B cell (primary cell): Measurements from ENCODE around the gene OLFML2B. TPM values are rescaled to one million over a fixed set of nuclear protein-coding genes. Genes with fewer than 3 reads are reported as not detected.

ENCODE experiments used
- ATAC-seq: fragments of 200-7000 bp; cut with Tn5 transposase; one replicate; pipeline ENCODE4 v1.10.0; 2021; ENCODE audit warnings: low read depth, mild to moderate bottlenecking, moderate number of reproducible peaks, moderate library complexity
- CTCF ChIA-PET: fragments of 350-600 bp; sonication (Branson Sonifier 250); formaldehyde crosslinking; loops from one replicate; lab custom pipeline; 2021; ENCODE audit warnings: antibody characterized with exemption, inconsistent platforms; lab: Charles Lee
- POLR2A ChIA-PET: fragments of 350-600 bp; sonication (Branson Sonifier 250); formaldehyde crosslinking; loops from one replicate; lab custom pipeline; 2021; ENCODE audit warnings: antibody characterized with exemption; lab: Charles Lee
- DNase-seq: peaks from one replicate; pipeline ENCODE4 v3.0.0; 2013
- H2AFZ ChIP-seq: 2 replicates; pipeline ENCODE4 v1.6.1; 2012; ENCODE audit warnings: mild to moderate bottlenecking, low read depth, low read length; ENCODE audit not compliant: insufficient read depth, poor library complexity, severe bottlenecking
- H3K27ac ChIP-seq, 2 donors: 1 replicate in 1 of 2; 2 replicates in 1 of 2; pipeline ENCODE4 v1.5.1; 2012 to 2013; ENCODE audit warnings: low read length in 2 of 2, mild to moderate bottlenecking in 2 of 2, moderate library complexity in 1 of 2
- H3K27me3 ChIP-seq, 4 experiments: fragments of 200-600 bp in 1 of 4; sonication (generic) in 1 of 4; replicated peaks in 1 of 4; 1 replicate in 2 of 4; 2 replicates in 2 of 4; pipeline versions ENCODE4 v1.6.1 to v1.7.0; 2013 to 2016; ENCODE audit warnings: low read length in 3 of 4, mild to moderate bottlenecking in 2 of 4, mixed read lengths in 1 of 4, moderate library complexity in 1 of 4; ENCODE audit not compliant: insufficient read depth in 4 of 4, control insufficient read depth in 3 of 4; ENCODE audit errors: control extremely low read depth in 1 of 4
- H3K36me3 ChIP-seq, 2 experiments: replicated peaks in 1 of 2; 1 replicate in 1 of 2; 2 replicates in 1 of 2; pipeline versions ENCODE4 v1.6.1 to v1.7.1; 2013; ENCODE audit warnings: low read length in 1 of 2; ENCODE audit not compliant: insufficient read depth in 2 of 2, control insufficient read depth in 1 of 2; ENCODE audit errors: control extremely low read depth in 1 of 2, extremely low read depth in 1 of 2
- H3K4me1 ChIP-seq, 2 donors: fragments of 200-600 bp in 1 of 2; sonication (generic) in 1 of 2; 1 replicate in 1 of 2; 2 replicates in 1 of 2; pipeline versions ENCODE4 v1.5.1 to v1.6.1; 2013 to 2017; ENCODE audit warnings: low read length in 2 of 2; ENCODE audit not compliant: control insufficient read depth in 2 of 2, insufficient read depth in 2 of 2
- H3K4me2 ChIP-seq: replicated peaks from 2 replicates; pipeline ENCODE3; 2012; ENCODE audit warnings: mild to moderate bottlenecking, low read depth, low read length; ENCODE audit not compliant: poor library complexity, severe bottlenecking
- H3K4me3 ChIP-seq, 5 experiments: fragments of 200-600 bp in 1 of 5; sonication (generic) in 1 of 5; 1 replicate in 3 of 5; 2 replicates in 2 of 5; pipeline versions ENCODE4 v1.5.1 to v1.7.0; 2011 to 2016; ENCODE audit warnings: low read length in 4 of 5, mild to moderate bottlenecking in 4 of 5, low read depth in 2 of 5, control low read depth in 1 of 5, moderate library complexity in 1 of 5; ENCODE audit not compliant: insufficient read depth in 1 of 5; ENCODE audit errors: control extremely low read depth in 1 of 5, extremely low read depth in 1 of 5
- H3K79me2 ChIP-seq: fragments of 200-600 bp; sonication (generic); one replicate; pipeline ENCODE4 v1.6.0; 2016; ENCODE audit warnings: low read length; ENCODE audit not compliant: control insufficient read depth, insufficient read depth
- H3K9ac ChIP-seq: fragments of 200-600 bp; sonication (generic); 2 replicates; pipeline ENCODE4 v1.6.1; 2017; ENCODE audit warnings: mild to moderate bottlenecking, low read length, moderate library complexity
- H3K9me3 ChIP-seq, 3 donors: one replicate each; pipeline versions ENCODE4 v1.6.1 to v1.7.1; 2013; ENCODE audit warnings: low read length in 2 of 3; ENCODE audit not compliant: control insufficient read depth in 2 of 3, insufficient read depth in 1 of 3; ENCODE audit errors: control extremely low read depth in 1 of 3
- H4K20me1 ChIP-seq: 2 replicates; pipeline ENCODE4 v1.6.0; 2012; ENCODE audit warnings: mild to moderate bottlenecking, low read length; ENCODE audit not compliant: insufficient read depth, control insufficient read depth, poor library complexity, severe bottlenecking
- H3K27ac Mint-ChIP-seq: one replicate; pipeline ENCODE4 v1.8.0; 2021; ENCODE audit warnings: mixed read lengths
- H3K27me3 Mint-ChIP-seq: one replicate; pipeline ENCODE4 v1.8.0; 2021; ENCODE audit warnings: mixed read lengths
- H3K4me1 Mint-ChIP-seq: one replicate; pipeline ENCODE4 v1.8.0; 2021; ENCODE audit warnings: mixed read lengths
- H3K4me3 Mint-ChIP-seq: one replicate; pipeline ENCODE4 v1.8.0; 2021; ENCODE audit warnings: mixed read lengths
- H3K9me3 Mint-ChIP-seq: one replicate; pipeline ENCODE4 v1.8.0; 2022; ENCODE audit warnings: mixed read lengths; ENCODE audit not compliant: insufficient read depth
- EZH2 ChIP-seq: IDR thresholded peaks from 2 replicates; pipeline ENCODE4 v1.6.1; 2012; ENCODE audit warnings: borderline replicate concordance, low read depth, mild to moderate bottlenecking, moderate library complexity, low read length; ENCODE audit not compliant: insufficient read depth, poor library complexity, severe bottlenecking
- WGBS: methylation state at CpG from one replicate; pipeline ENCODE4 v1.1.5; 2013; ENCODE audit warnings: missing lambda C conversion rate; ENCODE audit not compliant: insufficient coverage; 5-methylcytosine and 5-hydroxymethylcytosine counted together
- intact Hi-C: fragments of 100-400 bp; cut with micrococcal nuclease; formaldehyde crosslinking; loops from one replicate; pipeline ENCODE4 v1.10.0; 2022
- polyA plus RNA-seq: library from polyadenylated mRNA; depleted of rRNA; stranded (reverse); fragments of >200 nt; gene quantifications from 2 replicates; pipeline ENCODE4 v1.2.3, GENCODE V29; 2012
- total RNA-seq, 2 donors: library from RNA; stranded (reverse); fragments of 120-200 nt in 1 of 2; gene quantifications; 1 replicate in 1 of 2; 2 replicates in 1 of 2; pipeline versions ENCODE4 v1.2.3 to v1.2.4, GENCODE V29; 2013 to 2022
- TF ChIP-seq, protein P1 (sequence below): fragments of 200-600 bp; IDR thresholded peaks from one replicate; pipeline ENCODE4 v1.8.0; 2022; ENCODE audit warnings: antibody characterized with exemption, mild to moderate bottlenecking

The OLFML2B gene
- total and polyA plus RNA-seq, 2 donors (not counting 1 experiment from before 2014, with no cell fraction given) = not detected

GRCh38 chr1:161945306-161946060, 78.2 kb downstream of the OLFML2B start:
- CTCF ChIA-PET = no interaction called here

DNA sequence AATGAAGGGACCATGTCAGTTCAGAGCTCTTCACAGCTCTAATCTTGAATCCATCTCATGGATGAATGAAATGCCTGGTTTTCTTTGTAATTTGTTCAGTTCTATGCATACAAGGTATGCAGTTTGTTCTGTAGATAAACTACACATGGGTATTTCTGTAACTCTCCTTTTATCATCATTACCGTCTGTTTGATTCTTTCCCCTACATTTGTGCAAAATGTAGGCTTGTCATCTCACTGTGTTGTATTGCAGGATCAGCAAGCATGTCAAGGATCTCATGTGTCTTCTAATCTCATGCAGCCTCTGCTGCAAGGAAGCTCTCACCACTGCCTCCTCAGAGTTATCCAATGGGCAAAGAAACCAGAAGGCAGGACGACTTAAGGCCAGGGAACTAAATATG, 79.3 kb downstream of the OLFML2B start:
- no peak overlapping the region for H2AFZ ChIP-seq
- DNase-seq (no peak), ATAC-seq (no peak)
- no peaks in the 10 kb centered on the region for H3K79me2 ChIP-seq
- H4K20me1 ChIP-seq = no peaks in the 10 kb centered on the region
- H3K4me2 ChIP-seq = no peak overlapping the region
- no peaks in the 10 kb centered on the region for H3K27me3 ChIP-seq
- intact Hi-C loops = no loop called here
- 86% methylated on average over 1 of the region's 2 CpGs for WGBS
- H3K4me3 ChIP-seq = no peak overlapping the region
- CTCF ChIA-PET = no interaction called here
- peaks cover 0 to 45% of the 10 kb centered on the region in 2 experiments for H3K36me3 ChIP-seq
- H3K9ac ChIP-seq = no peak overlapping the region
- POLR2A ChIA-PET = no interaction called here
- H3K27ac ChIP-seq = no peak overlapping the region
- no peaks in the 10 kb centered on the region for H3K9me3 Mint-ChIP-seq
- TF ChIP-seq EZH2 = no peak
- TF ChIP-seq, protein P1, sequence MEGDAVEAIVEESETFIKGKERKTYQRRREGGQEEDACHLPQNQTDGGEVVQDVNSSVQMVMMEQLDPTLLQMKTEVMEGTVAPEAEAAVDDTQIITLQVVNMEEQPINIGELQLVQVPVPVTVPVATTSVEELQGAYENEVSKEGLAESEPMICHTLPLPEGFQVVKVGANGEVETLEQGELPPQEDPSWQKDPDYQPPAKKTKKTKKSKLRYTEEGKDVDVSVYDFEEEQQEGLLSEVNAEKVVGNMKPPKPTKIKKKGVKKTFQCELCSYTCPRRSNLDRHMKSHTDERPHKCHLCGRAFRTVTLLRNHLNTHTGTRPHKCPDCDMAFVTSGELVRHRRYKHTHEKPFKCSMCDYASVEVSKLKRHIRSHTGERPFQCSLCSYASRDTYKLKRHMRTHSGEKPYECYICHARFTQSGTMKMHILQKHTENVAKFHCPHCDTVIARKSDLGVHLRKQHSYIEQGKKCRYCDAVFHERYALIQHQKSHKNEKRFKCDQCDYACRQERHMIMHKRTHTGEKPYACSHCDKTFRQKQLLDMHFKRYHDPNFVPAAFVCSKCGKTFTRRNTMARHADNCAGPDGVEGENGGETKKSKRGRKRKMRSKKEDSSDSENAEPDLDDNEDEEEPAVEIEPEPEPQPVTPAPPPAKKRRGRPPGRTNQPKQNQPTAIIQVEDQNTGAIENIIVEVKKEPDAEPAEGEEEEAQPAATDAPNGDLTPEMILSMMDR = no peak
- H3K27me3 Mint-ChIP-seq = no peaks in the 10 kb centered on the region
- no peaks in the 10 kb centered on the region for H3K9me3 ChIP-seq
- H3K4me1 Mint-ChIP-seq = peaks cover 2% of the 10 kb centered on the region
- no peak overlapping the region for H3K27ac Mint-ChIP-seq
- H3K4me3 Mint-ChIP-seq = no peak overlapping the region
- no peaks in the 10 kb centered on the region for H3K4me1 ChIP-seq

More at GRCh38 chr1:161945306-161946060, 78.2 kb downstream of the OLFML2B start:
- Mint-ChIP-seq H3K9me3 (no peaks in the 10 kb centered on the region), H3K27ac (no peak overlapping the region), H3K4me3 (no peak overlapping the region), H3K4me1 (peaks cover 2% of the 10 kb centered on the region), H3K27me3 (no peaks in the 10 kb centered on the region)
- Histone ChIP-seq H3K4me2 (no peak overlapping the region), H4K20me1 (no peaks in the 10 kb centered on the region), H2AFZ (no peak overlapping the region), H3K4me3 (no peak overlapping the region), H3K9ac (no peak overlapping the region), H3K27ac (no peak overlapping the region), H3K9me3 (no peaks in the 10 kb centered on the region), H3K36me3 (peaks cover 0 to 40% of the 10 kb centered on the region in 2 experiments), H3K79me2 (no peaks in the 10 kb centered on the region), H3K4me1 (no peaks in the 10 kb centered on the region), H3K27me3 (no peaks in the 10 kb centered on the region)
- POLR2A ChIA-PET = no interaction called here
- intact Hi-C loops = no loop called here
- ATAC-seq (no peak), DNase-seq (no peak)
- TF ChIP-seq, protein P1 = no peak
- TF ChIP-seq EZH2 = no peak
- WGBS = no CpG with 5 or more reads among the region's 3 CpGs
